Measurements from ENCODE around the gene RTN4IP1.
A peak's percentile ranks its signal among the peaks of the same experiment; 100 is the strongest.
"Not testable (repeated sequence)": the region's sequence is repeated elsewhere in the genome, so short reads cannot be mapped to it uniquely, and the experiment has no call there.

RTN4IP1 gene

DNA sequence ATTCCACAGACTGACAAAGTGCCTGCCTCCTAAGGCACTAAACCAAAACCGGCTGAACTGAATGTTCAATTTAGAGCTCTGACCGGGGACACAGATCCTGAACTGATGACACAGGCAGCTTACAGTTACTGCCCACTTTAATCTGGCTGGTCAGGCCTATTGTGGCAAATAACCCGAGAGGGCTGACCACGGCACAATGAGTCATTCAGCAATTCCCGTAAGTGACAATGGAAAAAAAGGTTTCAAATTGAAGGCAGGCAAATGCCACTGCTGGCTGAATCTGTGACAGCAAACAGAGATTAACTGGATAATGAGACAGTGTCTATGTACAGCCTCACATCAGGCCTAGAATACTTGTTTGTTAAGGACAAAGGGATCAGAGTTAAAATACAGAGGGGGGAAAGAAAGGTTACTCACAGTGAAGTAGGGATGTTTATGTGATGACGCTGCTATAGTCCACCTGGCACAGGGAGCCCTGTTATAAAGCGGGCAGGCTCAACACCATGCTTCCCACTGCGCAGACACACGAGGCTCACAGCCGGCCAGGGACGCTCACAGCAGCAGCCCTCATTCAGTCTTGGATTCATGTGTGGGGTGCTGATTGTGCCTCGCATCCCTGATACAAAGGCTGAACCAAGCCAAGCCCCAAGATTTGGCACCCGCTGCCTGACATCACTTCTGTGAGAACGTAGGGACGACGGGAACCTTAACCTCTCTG, 54.4 kb downstream of the RTN4IP1 start:
- peak; percentile 91 for DNase-seq

DNA sequence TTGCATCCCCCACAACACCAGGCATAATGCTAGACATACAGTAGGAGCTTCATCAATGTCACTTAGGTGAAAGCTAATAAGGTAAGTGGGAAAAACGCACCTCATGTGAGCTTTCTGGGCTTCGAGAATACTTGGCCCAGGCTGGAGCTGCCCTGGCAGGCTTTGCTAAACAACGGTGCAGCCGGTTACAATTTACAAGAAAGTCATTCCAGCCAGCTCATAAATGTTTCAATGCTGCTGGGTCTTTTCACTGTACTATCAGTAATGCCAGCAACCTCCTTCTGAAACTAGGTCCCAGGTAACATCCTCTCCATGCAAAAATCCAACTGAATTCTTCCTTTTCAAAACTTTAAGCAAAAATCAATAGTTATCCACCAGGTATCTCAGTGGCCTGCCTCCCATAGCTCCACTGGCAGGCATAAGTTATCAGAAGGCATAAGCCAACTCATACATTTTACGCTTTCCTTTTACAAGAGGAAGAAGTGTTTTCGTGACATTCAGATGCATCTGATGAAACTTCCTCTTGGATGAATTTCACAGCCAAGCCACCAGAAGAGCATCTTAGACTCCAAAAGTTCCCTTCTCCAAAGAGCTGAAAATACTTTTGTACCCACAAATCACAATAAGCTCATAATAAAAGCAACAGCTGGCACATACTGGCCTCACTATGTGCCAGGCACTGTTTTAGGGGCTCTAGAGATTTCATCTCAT, 56.3 kb downstream of the RTN4IP1 start:
- no peak for DNase-seq

DNA sequence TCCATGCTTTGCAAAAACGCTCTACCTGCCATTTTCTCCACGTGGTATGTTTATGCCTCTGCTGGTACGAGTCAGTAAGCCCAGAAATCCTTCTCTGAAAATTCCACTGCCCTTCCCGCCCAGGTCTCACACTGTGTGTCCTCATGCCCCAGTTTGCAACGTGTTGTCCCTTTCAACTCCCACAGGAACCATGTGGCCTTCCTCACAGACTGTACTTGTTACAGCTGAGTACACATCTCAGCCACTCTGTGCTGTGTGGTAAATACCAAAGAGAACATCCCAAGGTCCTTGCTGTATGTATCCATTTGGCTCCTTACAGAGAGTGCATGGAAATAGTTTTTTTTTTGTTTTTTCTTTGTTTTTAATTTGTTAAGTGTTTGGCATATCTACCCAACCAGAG, 56.9 kb downstream of the RTN4IP1 start:
- no peak for DNase-seq

DNA sequence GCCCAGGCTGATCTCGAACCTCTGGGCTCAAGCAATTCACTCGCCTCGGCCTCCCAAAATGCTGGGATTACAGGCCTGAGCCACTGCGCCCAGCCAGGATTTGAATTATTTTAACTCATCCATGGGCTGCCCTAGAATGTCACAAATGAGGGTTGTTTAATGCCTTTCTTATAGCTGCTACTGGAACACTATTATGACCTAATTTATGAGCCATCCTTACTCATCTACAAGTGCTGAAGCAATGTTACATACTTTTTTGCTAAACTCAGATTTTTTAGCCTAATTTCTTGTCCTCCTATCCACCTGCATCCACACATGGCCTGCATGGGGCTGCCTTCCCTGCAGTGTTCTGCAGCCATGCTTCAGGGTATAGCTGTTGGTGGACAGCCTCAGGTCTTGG, 59.9 kb downstream of the RTN4IP1 start:
- DNase-seq, result no peak

DNA sequence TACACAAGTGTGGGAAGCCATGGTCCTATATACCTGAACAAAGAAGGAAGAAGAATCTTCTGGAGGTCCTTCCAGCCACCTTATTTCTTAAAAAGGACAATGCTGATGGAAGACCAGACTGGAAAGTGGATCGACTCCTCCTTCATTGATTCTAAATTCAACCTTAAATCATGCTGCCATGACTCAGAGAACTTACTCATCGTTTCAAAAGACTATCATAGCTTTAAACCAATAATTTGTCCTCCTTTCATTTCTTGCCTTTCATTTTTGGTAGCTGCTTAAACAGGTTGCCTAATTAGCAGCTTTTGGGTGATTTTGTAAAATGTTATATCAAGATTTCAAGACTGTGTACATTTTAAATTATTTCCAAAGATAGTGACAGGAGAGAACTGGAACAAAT, 60.8 kb downstream of the RTN4IP1 start:
- no peak for DNase-seq

DNA sequence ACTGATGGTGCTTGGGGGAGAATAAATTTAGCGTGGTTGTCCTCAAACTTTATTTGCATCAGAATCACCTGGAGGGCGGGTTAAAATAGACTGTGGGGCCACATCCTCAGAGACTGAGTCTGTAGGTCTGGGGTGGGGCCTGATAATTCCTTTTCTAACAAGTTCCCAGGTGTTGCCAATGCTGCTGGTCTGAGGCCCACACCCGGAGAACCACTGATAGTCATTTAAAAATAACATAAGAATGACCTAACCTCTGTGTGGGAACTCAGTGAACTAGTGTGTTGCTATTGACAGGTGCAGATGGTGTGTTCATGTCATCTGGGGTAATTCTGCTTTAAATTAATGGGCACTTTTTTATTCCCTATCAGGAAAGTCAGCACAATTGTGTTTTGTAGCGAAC, 64.8 kb downstream of the RTN4IP1 start:
- no peak for DNase-seq

DNA sequence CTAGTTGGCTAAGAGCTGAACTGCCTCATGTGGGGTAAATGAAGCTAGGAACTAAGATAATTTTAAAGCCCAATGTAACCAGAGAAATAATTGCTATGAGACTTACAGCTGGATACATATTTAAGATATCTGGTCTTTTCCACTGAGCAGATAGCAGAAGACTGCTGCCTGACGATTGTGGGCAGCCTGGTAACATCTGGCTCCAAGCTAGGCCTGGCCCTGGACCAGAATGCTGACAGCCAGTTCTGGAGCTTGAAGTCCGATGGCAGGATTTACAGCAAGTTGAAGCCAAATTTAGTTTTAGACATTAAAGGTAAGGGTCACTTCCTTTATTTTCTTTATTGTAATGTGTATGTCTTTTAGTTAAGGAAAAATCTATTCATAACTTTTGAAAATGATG, 65.7 kb downstream of the RTN4IP1 start:
- no peak for DNase-seq

DNA sequence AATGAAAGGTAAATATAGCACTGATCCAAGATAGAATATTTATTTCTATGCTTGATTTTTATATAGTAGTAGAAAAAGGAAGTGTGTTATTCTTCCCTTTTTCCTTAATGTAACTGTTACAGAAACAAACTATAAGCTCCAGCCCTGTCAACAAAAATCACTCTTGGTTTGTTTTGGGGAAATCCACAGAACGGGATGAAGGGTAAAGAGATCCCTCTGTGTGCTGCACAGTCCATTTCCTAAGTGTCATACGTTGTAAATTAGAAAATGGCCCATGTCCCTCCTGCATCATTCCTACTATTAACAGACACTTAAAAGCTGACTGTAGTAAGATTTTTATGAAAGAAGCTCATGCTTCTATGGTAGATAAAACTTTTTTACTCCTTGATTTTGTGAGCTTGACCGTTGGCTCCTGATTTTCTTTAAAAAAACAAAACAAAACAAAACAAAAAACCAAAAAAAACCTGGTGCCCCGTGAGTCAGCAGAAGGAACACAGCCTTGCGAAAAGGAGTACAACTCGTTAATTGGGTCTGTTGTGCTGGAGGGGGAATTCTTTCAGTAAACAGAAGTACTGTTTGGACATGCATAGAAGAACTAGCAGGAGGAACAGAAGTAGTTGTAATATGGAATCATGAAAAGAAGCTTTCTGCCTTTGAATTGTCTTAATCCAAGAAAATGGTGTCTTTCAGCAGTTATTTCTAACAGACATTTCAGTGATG, 67.5 kb downstream of the RTN4IP1 start:
- no peak for DNase-seq

DNA sequence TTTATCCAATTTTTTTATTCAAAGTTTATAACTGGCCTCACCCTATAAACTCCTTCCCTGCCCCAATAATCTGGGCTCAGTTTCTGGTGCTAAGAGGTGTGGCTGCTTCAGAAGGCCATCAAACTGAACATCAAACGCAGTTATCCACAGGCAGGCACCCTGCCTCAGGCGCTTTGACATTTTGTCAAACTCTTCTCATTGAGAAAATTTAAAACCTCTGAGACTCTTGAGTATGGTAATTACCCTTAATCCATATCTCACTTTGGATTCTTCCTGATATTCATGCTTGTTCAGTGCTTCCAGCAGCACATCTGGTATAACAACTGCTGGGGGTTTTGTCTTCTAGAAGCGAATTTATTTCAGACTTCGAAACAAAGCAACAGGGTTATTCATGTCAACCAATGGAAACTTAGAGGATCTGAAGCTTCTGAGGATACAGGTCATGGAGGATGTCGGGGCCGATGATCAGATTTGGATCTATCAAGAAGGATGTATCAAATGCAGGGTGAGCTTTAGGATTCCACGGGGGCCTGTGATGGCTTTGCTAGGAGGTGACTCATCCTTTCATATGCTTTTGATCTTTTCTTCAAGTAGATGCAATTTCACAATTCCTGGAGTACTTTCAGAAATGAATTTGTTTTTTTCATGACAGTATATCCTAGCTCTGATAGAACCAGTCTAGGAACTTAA, 68.2 kb downstream of the RTN4IP1 start:
- DNase-seq, result no peak

DNA sequence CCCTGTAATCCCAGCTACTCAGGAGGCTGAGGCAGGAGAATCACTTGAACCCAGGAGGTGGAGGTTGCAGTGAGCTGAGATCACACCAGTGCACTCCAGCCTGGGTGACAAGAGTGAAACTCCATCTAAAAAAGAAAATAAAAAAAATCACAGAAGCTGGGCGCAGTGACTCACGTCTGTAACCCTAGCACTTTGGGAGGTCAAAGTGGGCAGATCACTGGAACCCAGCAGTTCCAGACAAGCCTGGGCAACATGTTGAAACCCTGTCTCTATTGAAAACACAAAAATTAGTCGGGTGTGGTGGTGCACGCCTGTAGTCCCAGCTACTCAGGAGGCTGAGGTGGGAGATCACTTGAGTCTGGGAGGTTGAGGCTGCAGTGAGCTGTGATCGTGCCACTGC, 69.6 kb downstream of the RTN4IP1 start:
- not testable (repeated sequence) for DNase-seq

DNA sequence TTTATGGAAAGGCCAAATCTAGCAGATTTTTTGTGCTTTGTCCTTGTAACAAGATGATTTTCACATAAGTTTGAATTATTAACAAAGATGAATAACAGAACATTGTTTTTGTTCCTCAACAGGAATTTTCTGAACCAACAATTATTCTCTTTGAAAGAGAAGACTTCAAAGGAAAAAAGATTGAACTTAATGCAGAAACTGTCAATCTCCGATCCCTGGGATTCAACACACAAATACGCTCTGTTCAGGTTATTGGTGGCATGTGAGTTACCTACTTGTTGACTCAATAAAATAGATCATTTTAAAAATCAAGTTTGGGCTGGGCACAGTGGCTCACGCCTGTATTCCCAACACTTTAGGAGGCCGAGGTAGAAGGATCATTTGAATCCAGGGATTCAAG, 70.9 kb downstream of the RTN4IP1 start:
- no peak for DNase-seq

DNA sequence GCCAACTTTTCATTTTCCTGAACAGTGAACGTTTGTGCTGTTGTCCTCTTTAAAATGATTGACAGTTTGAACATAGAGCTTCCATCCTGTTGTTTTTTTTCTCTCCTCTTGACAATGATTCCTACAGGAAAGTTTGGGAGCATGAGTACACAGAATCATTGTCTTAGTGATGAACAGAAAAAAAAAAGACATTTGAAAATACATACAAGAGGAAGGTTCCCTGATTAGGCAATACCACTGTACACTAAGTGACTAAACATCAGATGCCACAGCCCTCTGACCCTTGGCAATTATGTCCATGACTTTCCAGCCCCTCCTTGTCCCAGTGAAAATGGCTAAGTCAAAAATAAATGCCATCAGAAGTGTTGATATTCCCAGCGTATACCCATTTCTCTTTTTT, 71.5 kb downstream of the RTN4IP1 start:
- no peak for DNase-seq

DNA sequence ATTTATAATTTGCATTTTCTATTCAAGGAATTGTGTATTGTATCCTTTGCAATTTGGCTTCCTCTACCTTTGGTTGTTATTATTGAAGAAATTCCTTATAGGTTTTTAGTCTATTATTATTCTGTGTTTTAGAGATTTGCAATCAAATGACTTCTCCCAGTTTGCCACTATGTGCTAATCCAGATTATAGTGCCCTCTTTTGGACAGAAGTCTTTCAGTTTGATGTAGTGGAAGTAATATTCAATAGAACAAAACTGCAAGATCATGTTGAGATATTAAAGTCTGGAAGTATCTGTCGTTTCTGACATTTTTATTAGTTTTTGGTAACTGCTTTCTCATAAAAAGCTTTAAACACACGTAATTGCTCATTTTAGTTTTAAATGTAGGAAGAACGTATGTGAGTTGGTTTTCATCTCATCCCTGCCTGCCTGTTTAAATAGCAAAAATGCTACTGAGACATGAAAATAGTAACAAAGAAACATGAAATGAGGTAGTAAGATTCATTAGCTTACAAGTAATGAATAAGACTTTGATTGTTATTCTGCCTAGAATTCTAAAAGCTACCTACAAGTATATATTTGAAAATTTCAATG, 72.8 kb downstream of the RTN4IP1 start:
- no peak for DNase-seq

DNA sequence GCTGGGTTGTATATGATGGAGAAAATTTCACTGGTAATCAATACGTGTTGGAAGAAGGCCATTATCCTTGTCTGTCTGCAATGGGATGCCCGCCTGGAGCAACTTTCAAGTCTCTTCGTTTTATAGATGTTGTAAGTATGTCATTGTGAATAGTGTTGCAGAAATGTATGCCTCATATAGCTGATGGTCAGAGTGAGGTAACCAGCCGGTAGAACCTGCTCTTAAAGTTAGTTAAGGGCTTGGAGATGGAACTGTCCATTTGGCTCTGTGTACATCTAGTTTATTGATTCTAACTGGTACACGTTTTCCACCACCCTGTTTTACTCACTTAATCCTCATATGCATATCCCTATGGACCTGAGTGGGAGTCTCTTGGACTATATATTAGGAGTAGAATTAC, 73.5 kb downstream of the RTN4IP1 start:
- DNase-seq, result no peak

DNA sequence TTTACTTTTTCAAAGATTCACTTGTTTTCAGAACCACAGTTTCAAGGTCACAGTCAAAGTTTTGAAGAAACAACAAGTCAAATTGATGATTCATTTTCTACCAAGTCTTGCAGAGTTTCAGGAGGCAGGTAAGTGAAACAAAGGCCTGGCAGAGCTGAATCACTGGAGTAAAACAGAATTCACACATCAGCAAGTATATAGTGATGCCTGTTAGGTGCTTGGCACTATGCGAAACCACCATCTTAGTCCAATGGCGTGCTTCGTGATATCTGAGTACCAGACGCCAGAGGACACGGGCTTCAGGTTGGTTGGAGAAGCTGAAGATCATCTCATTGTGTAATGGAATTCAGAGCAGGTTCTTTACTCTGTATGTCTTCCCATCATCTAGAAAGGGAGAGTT, 75.9 kb downstream of the RTN4IP1 start:
- no peak for DNase-seq

DNA sequence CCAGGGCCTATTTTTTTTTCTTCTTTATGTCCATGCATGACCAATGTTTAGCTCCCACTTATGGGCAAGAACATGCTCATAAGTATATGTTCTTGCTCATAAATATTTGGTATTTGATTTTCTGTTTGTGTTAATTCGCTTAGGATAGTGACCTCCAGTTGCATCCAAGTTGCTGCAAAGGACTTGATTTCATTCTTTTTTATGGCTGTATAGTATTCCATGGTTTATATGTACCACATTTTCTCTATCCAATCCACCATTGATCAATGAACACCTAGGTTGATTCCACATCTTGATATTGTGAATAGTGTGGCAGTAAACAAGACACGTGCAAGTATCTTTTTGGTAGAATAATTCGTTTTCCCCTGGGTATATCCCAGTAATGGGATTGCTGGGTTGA, 78.1 kb downstream of the RTN4IP1 start:
- DNase-seq, result no peak

DNA sequence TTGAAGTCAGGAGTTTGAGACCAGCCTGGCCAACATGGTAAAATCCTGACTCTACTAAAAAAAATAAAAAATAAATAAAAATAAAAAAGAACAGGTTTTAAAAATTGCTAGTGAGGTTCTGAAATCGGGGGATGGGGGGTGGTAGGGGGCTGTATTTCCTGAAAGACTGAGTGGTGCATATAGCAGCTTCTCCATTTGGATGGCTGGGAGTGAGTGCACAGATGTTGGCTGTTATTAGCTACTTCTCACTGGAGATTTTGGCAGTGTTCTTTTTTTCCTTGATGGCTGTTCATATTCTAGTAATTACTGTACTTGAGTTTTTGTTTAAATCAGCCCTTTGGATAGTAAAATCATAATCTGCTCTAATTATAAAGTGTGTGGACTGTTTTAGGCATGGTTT, 79.8 kb downstream of the RTN4IP1 start:
- no peak for DNase-seq

DNA sequence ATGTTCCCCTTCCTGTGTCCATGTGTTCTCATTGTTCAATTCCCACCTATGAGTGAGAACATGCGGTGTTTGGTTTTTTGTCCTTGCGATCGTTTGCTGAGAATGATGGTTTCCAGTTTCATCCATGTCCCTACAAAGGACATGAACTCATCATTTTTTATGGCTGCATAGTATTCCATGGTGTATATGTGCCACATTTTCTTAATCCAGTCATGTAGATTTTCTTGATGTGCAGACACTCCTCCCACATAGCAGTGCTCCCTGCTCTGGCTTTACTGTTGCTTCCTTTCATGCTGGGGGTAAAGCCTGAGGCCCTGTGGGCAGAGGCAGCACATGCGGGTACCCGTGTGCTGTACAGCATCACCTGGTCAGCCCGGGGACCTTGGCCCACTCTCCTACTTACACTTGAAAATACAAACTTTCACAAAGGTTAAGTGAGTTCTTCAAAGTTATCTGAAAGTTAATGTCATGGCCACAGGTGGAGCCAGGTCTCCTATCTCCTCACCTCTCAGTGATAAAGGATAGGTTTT, 80.3 kb downstream of the RTN4IP1 start:
- DNase-seq, result not testable (repeated sequence)

DNA sequence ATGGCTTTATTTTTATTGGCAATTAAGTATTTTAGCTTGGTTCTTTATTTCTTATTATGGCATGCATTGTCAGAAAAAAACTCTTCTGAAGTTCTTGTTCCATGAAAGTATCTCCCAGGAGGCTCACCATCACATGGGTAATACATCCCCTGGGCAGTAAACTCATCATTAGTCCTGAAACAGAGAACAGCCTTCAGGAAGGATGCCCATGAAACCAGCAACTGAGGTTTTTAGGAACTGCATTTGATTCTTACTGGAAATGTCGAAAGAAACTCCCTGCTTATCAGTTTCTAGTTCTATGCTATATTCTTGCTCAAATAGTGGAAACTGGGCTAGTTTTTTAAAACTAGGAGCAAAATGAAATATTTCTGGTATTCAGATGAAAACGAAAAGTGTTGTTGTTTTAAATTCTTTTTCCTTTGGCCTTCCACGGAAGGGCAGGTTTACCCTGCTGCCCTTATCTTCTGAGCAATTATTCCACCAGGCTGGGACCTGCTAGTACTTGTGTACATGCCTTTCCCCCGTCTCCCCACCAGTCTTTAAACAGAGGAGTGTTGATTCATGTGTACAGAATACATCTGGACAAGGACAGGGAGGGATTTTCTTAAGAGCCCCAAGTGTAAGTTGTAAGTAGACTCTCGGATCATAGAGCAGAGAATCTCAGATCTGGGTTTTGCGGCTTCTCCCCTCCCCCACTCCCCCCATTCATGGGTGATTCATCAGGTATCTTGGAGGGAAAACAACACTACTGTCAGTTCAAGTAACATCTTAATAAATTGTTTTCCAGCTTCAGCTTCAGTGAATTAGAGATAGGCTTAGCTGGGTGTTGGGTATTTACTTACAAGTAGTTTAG, 81.5 kb downstream of the RTN4IP1 start:
- peak; percentile 76 for DNase-seq

DNA sequence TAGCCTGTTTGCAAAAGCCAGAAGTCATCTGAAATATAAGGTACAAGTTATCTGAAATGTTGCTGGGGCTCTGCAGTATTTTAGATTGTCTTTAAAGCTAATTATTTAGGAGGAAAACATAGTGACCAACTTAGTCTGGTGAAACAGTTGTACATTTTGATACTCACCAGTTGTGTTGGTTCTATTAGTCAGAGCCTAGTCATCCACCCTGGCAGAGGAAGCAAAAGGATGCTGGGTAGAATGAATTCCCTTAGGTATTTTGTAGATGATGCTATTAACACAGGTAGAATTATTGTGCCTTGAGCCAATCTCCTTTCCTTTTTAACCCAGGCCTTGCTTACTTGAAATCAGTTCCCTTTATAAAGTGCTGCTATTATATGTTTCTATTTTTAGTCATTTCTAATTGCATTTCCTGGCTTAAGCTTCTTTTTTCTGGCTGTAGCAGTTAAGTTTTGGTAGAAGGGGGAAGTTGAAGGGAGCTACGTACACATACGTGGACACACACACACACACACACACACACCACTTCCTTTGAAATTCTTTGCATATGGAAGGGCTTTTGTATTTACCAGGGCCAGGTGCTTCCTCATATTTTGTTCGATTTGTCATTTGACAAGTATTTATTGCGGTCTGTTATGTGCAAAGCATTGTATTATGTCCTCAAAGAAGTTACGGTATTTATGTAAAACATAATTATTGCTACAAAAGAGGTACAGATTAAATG, 82.4 kb downstream of the RTN4IP1 start:
- no peak for DNase-seq

DNA sequence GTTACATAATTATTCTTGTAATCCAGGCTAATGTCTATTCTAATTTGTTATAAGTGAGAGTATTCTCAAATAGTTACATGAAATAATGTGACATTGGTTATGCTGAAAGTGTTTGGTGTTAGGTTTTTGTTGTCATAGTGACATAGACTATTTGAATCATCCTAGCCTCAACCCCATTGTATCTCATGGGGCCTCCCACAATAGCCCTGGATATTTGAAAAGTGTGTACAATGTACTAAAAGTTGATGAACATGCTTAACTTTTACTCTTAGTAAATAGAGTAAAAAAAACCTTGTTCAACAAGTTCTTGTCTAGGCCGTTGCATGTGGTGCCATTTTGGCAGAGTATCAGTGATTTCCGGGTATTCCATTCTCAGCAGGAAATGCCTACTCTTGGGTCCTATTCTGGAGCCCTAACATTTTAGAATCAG, 83.0 kb downstream of the RTN4IP1 start:
- DNase-seq, result no peak

Data from islet precursor cell (in vitro differentiated cells).